Glutamatergic neuron (in vitro differentiated cells): ENCODE results near the gene MVB12B. TPM values are rescaled to one million over a fixed set of nuclear protein-coding genes. Genes with fewer than 3 reads are reported as not detected.

Experiments
- DNase-seq: peaks from one replicate; pipeline ENCODE4 v3.0.0; 2022
- H3K27ac Mint-ChIP-seq: one replicate; pipeline ENCODE4 v1.8.0; 2020; ENCODE audit warnings: mild to moderate bottlenecking, mixed read lengths, inconsistent platforms; ENCODE audit not compliant: unreplicated experiment
- H3K27me3 Mint-ChIP-seq: one replicate; pipeline ENCODE4 v1.8.0; 2020; ENCODE audit warnings: mild to moderate bottlenecking, moderate library complexity, mixed read lengths, inconsistent platforms; ENCODE audit not compliant: unreplicated experiment
- H3K36me3 Mint-ChIP-seq: one replicate; pipeline ENCODE4 v1.8.0; 2020; ENCODE audit warnings: mild to moderate bottlenecking, mixed read lengths, inconsistent platforms; ENCODE audit not compliant: unreplicated experiment
- H3K4me1 Mint-ChIP-seq: one replicate; pipeline ENCODE4 v1.8.0; 2020; ENCODE audit warnings: mild to moderate bottlenecking, low read depth, mixed read lengths, inconsistent platforms; ENCODE audit not compliant: unreplicated experiment
- H3K4me3 Mint-ChIP-seq: one replicate; pipeline ENCODE4 v1.8.0; 2020; ENCODE audit warnings: mild to moderate bottlenecking, mixed read lengths, inconsistent platforms; ENCODE audit not compliant: unreplicated experiment
- H3K9me3 Mint-ChIP-seq: one replicate; pipeline ENCODE4 v1.8.0; 2020; ENCODE audit warnings: mild to moderate bottlenecking, moderate library complexity, mixed read lengths, inconsistent platforms; ENCODE audit not compliant: unreplicated experiment
- CTCF ChIP-seq: fragments of 200-600 bp; sonication (generic); IDR thresholded peaks from one replicate; pipeline ENCODE4 v1.5.0; 2021; ENCODE audit not compliant: partially characterized antibody, unreplicated experiment
- total RNA-seq: library from RNA; stranded (reverse); fragmentation: NEBNext Ultra II Directional; extraction: Animal tissue kit (Norgen Biotek cat#: 25700); gene quantifications from one replicate; pipeline ENCODE4 v1.2.1, GENCODE V29; 2021; ENCODE audit not compliant: unreplicated experiment

MVB12B gene
- total RNA-seq, 1 donor from 2014 or later = 41.1 TPM

- no peak overlapping the region for H3K27ac Mint-ChIP-seq
- peaks cover 3% of the 10 kb centered on the region for H3K9me3 Mint-ChIP-seq
- TF ChIP-seq CTCF = no peak
- H3K27me3 Mint-ChIP-seq = no peaks in the 10 kb centered on the region
- DNase-seq = no peak
- H3K4me1 Mint-ChIP-seq = peaks cover 32% of the 10 kb centered on the region
- no peak overlapping the region for H3K4me3 Mint-ChIP-seq
- no peaks in the 10 kb centered on the region for H3K36me3 Mint-ChIP-seq
These were observed 110.1 kb downstream of the MVB12B start for GRCh38 chr9:126436545-126437267.

- Mint-ChIP-seq H3K27ac (no peak overlapping the region), H3K9me3 (peaks cover 3% of the 10 kb centered on the region), H3K4me1 (peaks cover 30% of the 10 kb centered on the region), H3K4me3 (no peak overlapping the region), H3K27me3 (no peaks in the 10 kb centered on the region), H3K36me3 (no peaks in the 10 kb centered on the region)
- no peak for DNase-seq
- TF ChIP-seq CTCF = no peak
These were observed 110.6 kb downstream of the MVB12B start for GRCh38 chr9:126437268-126437666.

- no peak for DNase-seq
- no peak for TF ChIP-seq CTCF
- peaks cover 30% of the 10 kb centered on the region for H3K4me1 Mint-ChIP-seq
- H3K36me3 Mint-ChIP-seq = no peaks in the 10 kb centered on the region
- no peak overlapping the region for H3K4me3 Mint-ChIP-seq
- no peak overlapping the region for H3K27ac Mint-ChIP-seq
- H3K27me3 Mint-ChIP-seq = no peaks in the 10 kb centered on the region
- peaks cover 3% of the 10 kb centered on the region for H3K9me3 Mint-ChIP-seq
These were observed 111.1 kb downstream of the MVB12B start for GRCh38 chr9:126437701-126438100.

GRCh38 chr9:126438741-126439401 is 112.2 kb downstream of the MVB12B start:
- no peak for DNase-seq
- H3K36me3 Mint-ChIP-seq = no peaks in the 10 kb centered on the region
- H3K4me3 Mint-ChIP-seq = no peak overlapping the region
- no peak for TF ChIP-seq CTCF
- H3K4me1 Mint-ChIP-seq = peaks cover 30% of the 10 kb centered on the region
- no peaks in the 10 kb centered on the region for H3K9me3 Mint-ChIP-seq
- H3K27me3 Mint-ChIP-seq = no peaks in the 10 kb centered on the region
- H3K27ac Mint-ChIP-seq = peak overlapping the region; percentile 73

GRCh38 chr9:126439402-126439765 is 112.8 kb downstream of the MVB12B start:
- no peak overlapping the region for H3K4me3 Mint-ChIP-seq
- H3K27ac Mint-ChIP-seq = peak overlapping the region; percentile 73
- DNase-seq = no peak
- peaks cover 30% of the 10 kb centered on the region for H3K4me1 Mint-ChIP-seq
- H3K27me3 Mint-ChIP-seq = no peaks in the 10 kb centered on the region
- H3K36me3 Mint-ChIP-seq = no peaks in the 10 kb centered on the region
- no peak for TF ChIP-seq CTCF
- no peaks in the 10 kb centered on the region for H3K9me3 Mint-ChIP-seq
